Fibroblast of pulmonary artery (primary cell): Measurements from ENCODE around the gene RAPGEF2.

Source experiments
- DNase-seq: peaks from one replicate; pipeline ENCODE4 v3.0.0-alpha.2; 2010; ENCODE audit warnings: low read depth
- H3K4me3 ChIP-seq: replicated peaks from 2 replicates; pipeline ENCODE4 v1.5.1; 2011; ENCODE audit warnings: low read depth, mild to moderate bottlenecking, control low read depth, low read length, moderate library complexity
- TF ChIP-seq, protein P1 (sequence below): IDR thresholded peaks from 2 replicates; pipeline ENCODE4 v1.5.1; 2011; ENCODE audit warnings: mild to moderate bottlenecking, control low read depth, low read length, inconsistent platforms; ENCODE audit errors: missing control alignments

Gene RAPGEF2

DNA sequence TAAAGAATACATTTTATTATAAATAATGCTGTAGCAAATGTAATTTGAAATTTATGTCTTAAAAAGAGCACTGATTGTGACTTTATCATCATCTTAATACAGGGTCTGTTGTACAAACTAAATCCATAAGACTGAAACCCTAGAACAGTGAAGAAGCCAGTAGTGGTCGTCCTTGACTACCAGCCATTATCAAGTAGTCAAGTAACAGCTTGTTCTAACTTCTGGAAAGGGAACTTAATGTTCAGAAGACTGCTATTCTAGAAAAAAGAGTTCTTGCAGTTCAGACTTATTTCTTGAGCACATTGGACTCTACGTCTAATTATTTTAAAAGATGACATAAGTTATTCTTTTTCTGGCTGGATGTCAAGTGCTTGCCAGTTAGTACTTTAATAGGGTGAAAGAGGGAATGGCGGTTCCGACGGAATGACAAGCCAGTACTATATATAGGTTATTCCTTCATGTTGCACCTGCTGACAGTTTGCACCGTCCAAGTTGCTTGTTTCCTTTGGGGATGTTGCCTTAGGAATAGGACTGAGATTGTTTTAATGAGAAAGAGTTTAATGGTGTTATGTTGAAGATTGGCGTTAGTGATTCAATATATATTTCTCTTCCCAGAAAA is 109.9 kb downstream of the RAPGEF2 start:
- no peak for DNase-seq
- TF ChIP-seq, protein P1, sequence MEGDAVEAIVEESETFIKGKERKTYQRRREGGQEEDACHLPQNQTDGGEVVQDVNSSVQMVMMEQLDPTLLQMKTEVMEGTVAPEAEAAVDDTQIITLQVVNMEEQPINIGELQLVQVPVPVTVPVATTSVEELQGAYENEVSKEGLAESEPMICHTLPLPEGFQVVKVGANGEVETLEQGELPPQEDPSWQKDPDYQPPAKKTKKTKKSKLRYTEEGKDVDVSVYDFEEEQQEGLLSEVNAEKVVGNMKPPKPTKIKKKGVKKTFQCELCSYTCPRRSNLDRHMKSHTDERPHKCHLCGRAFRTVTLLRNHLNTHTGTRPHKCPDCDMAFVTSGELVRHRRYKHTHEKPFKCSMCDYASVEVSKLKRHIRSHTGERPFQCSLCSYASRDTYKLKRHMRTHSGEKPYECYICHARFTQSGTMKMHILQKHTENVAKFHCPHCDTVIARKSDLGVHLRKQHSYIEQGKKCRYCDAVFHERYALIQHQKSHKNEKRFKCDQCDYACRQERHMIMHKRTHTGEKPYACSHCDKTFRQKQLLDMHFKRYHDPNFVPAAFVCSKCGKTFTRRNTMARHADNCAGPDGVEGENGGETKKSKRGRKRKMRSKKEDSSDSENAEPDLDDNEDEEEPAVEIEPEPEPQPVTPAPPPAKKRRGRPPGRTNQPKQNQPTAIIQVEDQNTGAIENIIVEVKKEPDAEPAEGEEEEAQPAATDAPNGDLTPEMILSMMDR: no peak
- no peak overlapping the region for H3K4me3 ChIP-seq

GRCh38 chr4:159216834-159217233 is 114.0 kb downstream of the RAPGEF2 start:
- DNase-seq: no peak
- no peak overlapping the region for H3K4me3 ChIP-seq
- TF ChIP-seq, protein P1: no peak

DNA sequence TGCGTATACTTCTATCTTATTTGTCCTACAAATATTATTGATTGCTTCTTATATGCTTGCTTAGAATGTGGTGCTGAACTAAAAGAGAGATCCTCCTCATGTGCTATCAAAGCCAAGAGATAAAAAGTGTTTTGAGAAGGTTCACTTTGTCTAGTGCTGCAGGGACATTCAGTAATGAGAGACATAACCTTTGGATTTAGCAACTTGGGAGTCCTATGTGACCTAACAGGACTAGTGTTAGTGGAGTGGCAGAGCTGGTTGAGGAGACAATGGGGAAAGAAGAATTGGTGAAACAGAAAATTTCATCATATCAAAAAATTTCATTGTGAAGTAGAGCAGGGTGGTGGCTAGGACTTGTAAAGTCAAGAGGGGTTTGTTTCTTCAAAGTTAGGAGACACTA is 117.0 kb downstream of the RAPGEF2 start:
- TF ChIP-seq, protein P1: no peak
- no peak overlapping the region for H3K4me3 ChIP-seq
- DNase-seq: no peak

DNA sequence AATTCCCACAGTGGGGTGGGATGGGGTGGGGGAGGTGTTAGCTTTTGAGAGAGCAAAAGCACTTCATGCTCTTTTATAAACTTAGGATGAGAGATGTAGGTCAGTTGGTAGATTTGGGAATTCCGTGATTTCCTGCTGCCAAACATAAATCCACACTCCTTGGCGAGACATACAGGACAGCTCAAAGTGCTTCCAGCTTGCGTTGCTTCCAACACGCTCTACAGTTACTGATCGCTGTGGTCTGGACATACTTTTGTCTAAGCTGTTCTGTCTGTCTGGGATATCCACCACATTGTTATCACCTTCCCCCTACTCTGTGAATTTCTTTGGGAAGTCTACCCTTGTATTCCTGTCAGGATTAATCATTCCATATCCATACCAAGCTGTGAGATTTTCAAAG is 117.5 kb downstream of the RAPGEF2 start:
- TF ChIP-seq, protein P1: no peak
- H3K4me3 ChIP-seq: no peak overlapping the region
- no peak for DNase-seq

DNA sequence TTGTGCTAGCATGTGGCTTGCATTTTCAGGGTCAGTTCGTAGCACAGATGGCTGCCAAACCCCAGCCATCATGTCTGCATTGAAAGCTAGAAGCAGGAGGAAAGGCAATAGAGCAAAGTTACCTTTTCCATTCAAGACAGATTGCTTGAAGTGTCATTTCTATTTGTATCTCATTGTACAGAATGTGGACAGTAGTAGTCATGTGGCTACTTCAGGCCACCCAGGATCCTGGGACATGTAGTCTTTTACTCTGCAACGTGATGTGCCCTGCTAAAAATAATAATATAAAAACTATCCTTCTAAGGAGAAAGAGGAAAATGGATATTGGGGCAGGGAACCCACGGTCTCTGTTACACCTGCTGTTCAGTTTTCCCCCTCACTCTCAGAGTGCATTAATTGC is 118.4 kb downstream of the RAPGEF2 start:
- H3K4me3 ChIP-seq: no peak overlapping the region
- no peak for DNase-seq
- TF ChIP-seq, protein P1: no peak

GRCh38 chr4:159222043-159222552 is 119.2 kb downstream of the RAPGEF2 start:
- TF ChIP-seq, protein P1: no peak
- no peak for DNase-seq
- no peak overlapping the region for H3K4me3 ChIP-seq

DNA sequence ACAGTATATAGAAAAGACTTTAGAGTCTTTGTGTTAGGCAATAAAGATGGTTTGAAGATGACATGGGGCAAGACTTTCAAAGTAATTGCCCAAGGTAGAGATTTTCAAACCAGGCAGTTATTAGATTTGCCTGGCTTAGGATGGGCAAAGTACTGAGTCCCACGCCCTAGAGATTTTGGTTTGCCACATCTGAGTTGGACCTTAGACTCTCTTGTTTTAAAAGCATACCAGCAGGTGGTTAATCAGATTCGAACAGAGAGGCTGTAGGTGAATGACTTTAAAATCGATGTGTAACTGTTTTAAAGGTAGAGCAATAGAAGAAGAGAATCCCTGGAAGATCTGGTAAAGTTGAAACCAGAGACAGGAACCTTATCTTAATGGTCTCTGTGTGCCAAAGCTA is 121.5 kb downstream of the RAPGEF2 start:
- no peak for DNase-seq
- TF ChIP-seq, protein P1: no peak
- H3K4me3 ChIP-seq: no peak overlapping the region
